ENCODE results near the gene GRB10.

GRCh38 chr7:50749896-50750295 is 32.8 kb downstream of the GRB10 start:
- no peak for TF ChIP-seq ARNTL (CRISPR knock-in tag; IDR thresholded peaks at IDR 0.05; ENCODE audit: borderline replicate concordance, low read depth)
- TF ChIP-seq, protein P1, sequence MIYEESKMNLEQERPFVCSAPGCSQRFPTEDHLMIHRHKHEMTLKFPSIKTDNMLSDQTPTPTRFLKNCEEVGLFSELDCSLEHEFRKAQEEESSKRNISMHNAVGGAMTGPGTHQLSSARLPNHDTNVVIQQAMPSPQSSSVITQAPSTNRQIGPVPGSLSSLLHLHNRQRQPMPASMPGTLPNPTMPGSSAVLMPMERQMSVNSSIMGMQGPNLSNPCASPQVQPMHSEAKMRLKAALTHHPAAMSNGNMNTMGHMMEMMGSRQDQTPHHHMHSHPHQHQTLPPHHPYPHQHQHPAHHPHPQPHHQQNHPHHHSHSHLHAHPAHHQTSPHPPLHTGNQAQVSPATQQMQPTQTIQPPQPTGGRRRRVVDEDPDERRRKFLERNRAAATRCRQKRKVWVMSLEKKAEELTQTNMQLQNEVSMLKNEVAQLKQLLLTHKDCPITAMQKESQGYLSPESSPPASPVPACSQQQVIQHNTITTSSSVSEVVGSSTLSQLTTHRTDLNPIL (CRISPR knock-in tag; IDR thresholded peaks at IDR 0.05; ENCODE audit: low read depth) = no peak
- TF ChIP-seq TCF4 (CRISPR knock-in tag; IDR thresholded peaks at IDR 0.05; ENCODE audit: borderline replicate concordance) = no peak
- no peak for TF ChIP-seq OSR1 (CRISPR knock-in tag; IDR thresholded peaks at IDR 0.05)
- TF ChIP-seq ZFP30 (CRISPR knock-in tag; IDR thresholded peaks at IDR 0.05) = no peak
- TF ChIP-seq ZNF565 (CRISPR knock-in tag; conservative IDR thresholded peaks at IDR 0.05; ENCODE audit: low read depth) = no peak
- no peak for TF ChIP-seq ZC3H10 (CRISPR knock-in tag; IDR thresholded peaks at IDR 0.05)
- TF ChIP-seq RARB (CRISPR knock-in tag; IDR thresholded peaks at IDR 0.05) = no peak
- TF ChIP-seq GLIS3 (CRISPR knock-in tag; IDR thresholded peaks at IDR 0.05) = no peak
- TF ChIP-seq, protein P2, sequence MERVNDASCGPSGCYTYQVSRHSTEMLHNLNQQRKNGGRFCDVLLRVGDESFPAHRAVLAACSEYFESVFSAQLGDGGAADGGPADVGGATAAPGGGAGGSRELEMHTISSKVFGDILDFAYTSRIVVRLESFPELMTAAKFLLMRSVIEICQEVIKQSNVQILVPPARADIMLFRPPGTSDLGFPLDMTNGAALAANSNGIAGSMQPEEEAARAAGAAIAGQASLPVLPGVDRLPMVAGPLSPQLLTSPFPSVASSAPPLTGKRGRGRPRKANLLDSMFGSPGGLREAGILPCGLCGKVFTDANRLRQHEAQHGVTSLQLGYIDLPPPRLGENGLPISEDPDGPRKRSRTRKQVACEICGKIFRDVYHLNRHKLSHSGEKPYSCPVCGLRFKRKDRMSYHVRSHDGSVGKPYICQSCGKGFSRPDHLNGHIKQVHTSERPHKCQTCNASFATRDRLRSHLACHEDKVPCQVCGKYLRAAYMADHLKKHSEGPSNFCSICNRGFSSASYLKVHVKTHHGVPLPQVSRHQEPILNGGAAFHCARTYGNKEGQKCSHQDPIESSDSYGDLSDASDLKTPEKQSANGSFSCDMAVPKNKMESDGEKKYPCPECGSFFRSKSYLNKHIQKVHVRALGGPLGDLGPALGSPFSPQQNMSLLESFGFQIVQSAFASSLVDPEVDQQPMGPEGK (CRISPR knock-in tag; IDR thresholded peaks at IDR 0.05; ENCODE audit: borderline replicate concordance) = no peak
- TF ChIP-seq, protein P3, sequence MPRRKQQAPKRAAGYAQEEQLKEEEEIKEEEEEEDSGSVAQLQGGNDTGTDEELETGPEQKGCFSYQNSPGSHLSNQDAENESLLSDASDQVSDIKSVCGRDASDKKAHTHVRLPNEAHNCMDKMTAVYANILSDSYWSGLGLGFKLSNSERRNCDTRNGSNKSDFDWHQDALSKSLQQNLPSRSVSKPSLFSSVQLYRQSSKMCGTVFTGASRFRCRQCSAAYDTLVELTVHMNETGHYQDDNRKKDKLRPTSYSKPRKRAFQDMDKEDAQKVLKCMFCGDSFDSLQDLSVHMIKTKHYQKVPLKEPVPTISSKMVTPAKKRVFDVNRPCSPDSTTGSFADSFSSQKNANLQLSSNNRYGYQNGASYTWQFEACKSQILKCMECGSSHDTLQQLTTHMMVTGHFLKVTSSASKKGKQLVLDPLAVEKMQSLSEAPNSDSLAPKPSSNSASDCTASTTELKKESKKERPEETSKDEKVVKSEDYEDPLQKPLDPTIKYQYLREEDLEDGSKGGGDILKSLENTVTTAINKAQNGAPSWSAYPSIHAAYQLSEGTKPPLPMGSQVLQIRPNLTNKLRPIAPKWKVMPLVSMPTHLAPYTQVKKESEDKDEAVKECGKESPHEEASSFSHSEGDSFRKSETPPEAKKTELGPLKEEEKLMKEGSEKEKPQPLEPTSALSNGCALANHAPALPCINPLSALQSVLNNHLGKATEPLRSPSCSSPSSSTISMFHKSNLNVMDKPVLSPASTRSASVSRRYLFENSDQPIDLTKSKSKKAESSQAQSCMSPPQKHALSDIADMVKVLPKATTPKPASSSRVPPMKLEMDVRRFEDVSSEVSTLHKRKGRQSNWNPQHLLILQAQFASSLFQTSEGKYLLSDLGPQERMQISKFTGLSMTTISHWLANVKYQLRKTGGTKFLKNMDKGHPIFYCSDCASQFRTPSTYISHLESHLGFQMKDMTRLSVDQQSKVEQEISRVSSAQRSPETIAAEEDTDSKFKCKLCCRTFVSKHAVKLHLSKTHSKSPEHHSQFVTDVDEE (CRISPR knock-in tag; IDR thresholded peaks at IDR 0.05) = no peak
- TF ChIP-seq ZNF70 (CRISPR knock-in tag; IDR thresholded peaks at IDR 0.05) = no peak
- TF ChIP-seq CSDC2 (CRISPR knock-in tag; IDR thresholded peaks at IDR 0.05) = no peak
